Stimulated activated effector memory CD8-positive, alpha-beta T cell treated with anti-CD3 and anti-CD28 coated beads, Interleukin-12 subunit alpha, Interleukin-12 subunit beta, amount 100 ng/mL, for 72 hours (primary cell): Measurements from ENCODE around the gene SEMA4B.

Experiments used
- ATAC-seq: fragments of 150-1000 bp; cut with Tn5 transposase; 2 replicates; pipeline ENCODE4 v1.10.0; 2021
- DNase-seq, 2 donors: peaks; one replicate each; pipeline ENCODE4 v3.0.0; 2021 to 2022; ENCODE audit warnings: low spot score in 2 of 2
- H3K27ac Mint-ChIP-seq: one replicate; pipeline ENCODE4 v1.8.0; 2022; ENCODE audit warnings: mild to moderate bottlenecking, mixed read lengths
- H3K36me3 Mint-ChIP-seq: one replicate; pipeline ENCODE4 v1.8.0; 2022; ENCODE audit warnings: mild to moderate bottlenecking, mixed read lengths
- H3K4me1 Mint-ChIP-seq: one replicate; pipeline ENCODE4 v1.8.0; 2022; ENCODE audit warnings: mixed read lengths
- H3K4me3 Mint-ChIP-seq: one replicate; pipeline ENCODE4 v1.8.0; 2022; ENCODE audit warnings: mild to moderate bottlenecking, mixed read lengths
- H3K9me3 Mint-ChIP-seq: one replicate; pipeline ENCODE4 v1.8.0; 2022; ENCODE audit warnings: mixed read lengths

Gene SEMA4B

DNA sequence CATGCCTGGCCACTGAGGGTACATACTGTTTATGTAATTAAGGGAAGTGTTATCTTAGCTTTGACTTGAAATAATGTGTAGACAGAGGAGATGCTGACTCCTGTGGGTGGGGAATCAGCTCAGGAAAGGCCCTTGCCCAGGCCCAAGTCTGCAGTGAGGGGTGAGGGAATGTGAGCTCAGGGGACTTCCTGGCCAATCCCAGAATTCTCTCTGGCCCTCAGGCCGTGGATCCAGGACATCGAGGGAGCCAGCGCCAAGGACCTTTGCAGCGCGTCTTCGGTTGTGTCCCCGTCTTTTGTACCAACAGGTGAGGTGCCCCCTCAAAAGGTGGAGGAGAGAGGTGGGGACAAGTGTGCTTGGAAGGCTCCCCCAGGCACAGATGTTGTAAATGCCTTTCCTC is 26.2 kb downstream of the SEMA4B start:
- H3K4me3 Mint-ChIP-seq: no peak overlapping the region
- no peak overlapping the region for H3K27ac Mint-ChIP-seq
- H3K36me3 Mint-ChIP-seq: peaks cover 56% of the 10 kb centered on the region

GRCh38 chr15:90227816-90228772 is 27.0 kb downstream of the SEMA4B start:
- H3K4me3 Mint-ChIP-seq: no peak overlapping the region
- H3K27ac Mint-ChIP-seq: no peak overlapping the region
- peaks cover 46% of the 10 kb centered on the region for H3K4me1 Mint-ChIP-seq
- DNase-seq (no peak), ATAC-seq (no peak)
- H3K9me3 Mint-ChIP-seq: no peaks in the 10 kb centered on the region
- H3K36me3 Mint-ChIP-seq: peaks cover 58% of the 10 kb centered on the region

More for the DNA sequence above, 26.2 kb downstream of the SEMA4B start:
- no peak for DNase-seq
- peaks cover 38% of the 10 kb centered on the region for H3K4me1 Mint-ChIP-seq
- no peak for ATAC-seq
- no peaks in the 10 kb centered on the region for H3K9me3 Mint-ChIP-seq

DNA sequence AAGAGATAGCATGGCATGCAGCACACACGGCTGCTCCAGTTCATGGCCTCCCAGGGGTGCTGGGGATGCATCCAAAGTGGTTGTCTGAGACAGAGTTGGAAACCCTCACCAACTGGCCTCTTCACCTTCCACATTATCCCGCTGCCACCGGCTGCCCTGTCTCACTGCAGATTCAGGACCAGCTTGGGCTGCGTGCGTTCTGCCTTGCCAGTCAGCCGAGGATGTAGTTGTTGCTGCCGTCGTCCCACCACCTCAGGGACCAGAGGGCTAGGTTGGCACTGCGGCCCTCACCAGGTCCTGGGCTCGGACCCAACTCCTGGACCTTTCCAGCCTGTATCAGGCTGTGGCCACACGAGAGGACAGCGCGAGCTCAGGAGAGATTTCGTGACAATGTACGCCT is 27.8 kb downstream of the SEMA4B start:
- no peak for DNase-seq
- Mint-ChIP-seq H3K27ac (peak overlapping the region; percentile 96), H3K4me1 (peaks cover 46% of the 10 kb centered on the region), H3K4me3 (no peak overlapping the region), H3K36me3 (peaks cover 59% of the 10 kb centered on the region), H3K9me3 (no peaks in the 10 kb centered on the region)
- no peak for ATAC-seq

DNA sequence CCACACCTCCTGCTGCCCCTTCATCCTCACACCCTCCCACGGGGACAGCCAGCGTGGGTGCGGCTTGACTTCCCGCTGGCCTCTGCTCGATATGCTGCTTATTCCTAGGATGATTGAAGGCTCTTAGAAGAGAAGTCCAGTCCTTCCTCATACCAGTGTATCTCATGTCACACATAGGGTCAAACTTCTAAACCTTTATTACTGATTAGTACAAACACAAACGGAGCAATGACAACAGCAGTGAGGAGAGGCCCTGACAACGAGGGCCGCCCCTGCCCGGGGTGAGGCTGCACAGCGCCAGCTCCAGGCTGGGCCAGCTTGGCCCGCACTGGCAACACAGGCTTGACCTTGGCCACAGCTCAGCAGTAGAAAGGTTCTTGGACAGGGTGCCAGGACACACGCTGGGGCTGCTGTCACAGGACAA is 29.0 kb downstream of the SEMA4B start:
- Mint-ChIP-seq H3K4me3 (peak overlapping the region; percentile 89), H3K4me1 (peaks cover 55% of the 10 kb centered on the region), H3K9me3 (no peaks in the 10 kb centered on the region), H3K36me3 (peaks cover 59% of the 10 kb centered on the region), H3K27ac (peak overlapping the region; percentile 96)
- DNase-seq (no peak), ATAC-seq (no peak)

GRCh38 chr15:90230610-90231009 is 29.5 kb downstream of the SEMA4B start:
- DNase-seq (no peak), ATAC-seq (no peak)
- peak overlapping the region; percentile 96 for H3K27ac Mint-ChIP-seq
- H3K9me3 Mint-ChIP-seq: no peaks in the 10 kb centered on the region
- peaks cover 57% of the 10 kb centered on the region for H3K4me1 Mint-ChIP-seq
- peak overlapping the region; percentile 89 for H3K4me3 Mint-ChIP-seq
- H3K36me3 Mint-ChIP-seq: peaks cover 53% of the 10 kb centered on the region

DNA sequence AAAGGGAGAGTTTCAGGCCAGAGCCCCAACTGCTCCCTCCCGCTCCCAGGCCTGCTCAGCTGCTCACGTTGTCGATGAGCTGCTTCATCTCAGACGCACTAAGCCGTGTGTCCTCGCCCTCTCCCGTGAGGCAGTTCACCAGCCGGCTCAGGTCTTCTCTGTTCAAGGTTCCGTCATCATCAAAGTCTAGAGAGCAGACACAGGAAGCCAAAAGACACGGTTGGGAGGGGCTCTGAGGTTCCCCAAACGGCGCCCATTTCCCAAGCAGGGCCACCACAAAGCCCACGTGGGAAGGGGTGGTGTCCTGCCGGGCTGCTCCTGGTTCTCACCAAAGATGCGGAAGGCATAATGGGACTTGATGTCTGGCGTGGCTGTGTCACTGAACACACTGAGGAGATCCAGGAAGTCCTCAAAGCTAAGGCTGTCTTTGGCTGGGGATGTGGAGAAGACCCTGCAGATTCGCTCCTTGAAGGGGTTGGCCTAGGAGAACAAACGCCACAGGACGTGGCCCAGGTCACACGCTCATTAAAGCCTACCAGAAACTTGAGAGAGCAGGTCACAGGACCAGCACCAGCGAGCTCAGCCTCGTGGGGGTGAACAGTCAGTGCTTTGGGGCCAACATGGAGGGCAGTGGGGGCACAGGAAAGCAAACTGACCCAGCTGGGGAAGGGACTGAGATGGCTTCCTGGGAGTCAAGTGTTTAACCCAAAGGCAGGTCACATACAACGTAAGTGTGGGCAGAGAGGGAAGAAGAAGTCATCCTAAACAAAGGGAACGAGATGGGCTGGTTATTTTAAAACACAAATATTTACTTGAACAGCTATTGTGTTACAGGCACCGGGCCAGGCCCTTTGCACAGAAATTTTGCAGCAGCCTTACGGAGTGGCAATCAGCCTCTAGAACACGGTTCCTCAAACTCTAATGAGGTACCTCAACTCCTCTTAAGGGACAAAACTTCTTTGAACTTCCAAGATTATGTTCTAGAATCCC is 30.2 kb downstream of the SEMA4B start:
- H3K36me3 Mint-ChIP-seq: peaks cover 52% of the 10 kb centered on the region
- peak; percentile 56 for ATAC-seq

DNA sequence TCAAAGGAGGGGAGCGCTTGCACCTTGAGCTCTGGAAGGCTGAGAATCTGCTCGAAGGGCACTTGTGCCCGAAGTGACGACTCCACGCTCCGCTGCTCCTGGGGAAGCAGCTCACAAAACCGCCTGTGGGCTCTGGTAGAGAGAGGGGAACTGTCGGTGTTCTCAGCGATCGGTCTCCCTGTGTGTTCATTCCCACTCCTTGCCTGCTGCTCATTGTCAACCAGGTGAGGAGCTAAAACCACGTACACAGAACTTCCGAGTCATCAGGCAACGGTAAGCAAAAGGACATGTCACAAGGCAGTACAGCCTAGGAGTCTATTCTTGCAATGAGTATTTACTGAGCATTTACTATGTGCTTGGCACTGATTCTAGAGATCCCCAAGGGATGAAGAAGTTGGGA is 31.1 kb downstream of the SEMA4B start:
- ATAC-seq (no peak), DNase-seq (no peak)
- H3K4me1 Mint-ChIP-seq: peaks cover 57% of the 10 kb centered on the region

More for the DNA sequence above, 30.2 kb downstream of the SEMA4B start:
- peak overlapping the region; percentile 89 for H3K4me3 Mint-ChIP-seq
- peak; percentile 40 to 80 for DNase-seq
- H3K4me1 Mint-ChIP-seq: peaks cover 57% of the 10 kb centered on the region
- H3K27ac Mint-ChIP-seq: peak overlapping the region; percentile 96
- no peaks in the 10 kb centered on the region for H3K9me3 Mint-ChIP-seq

DNA sequence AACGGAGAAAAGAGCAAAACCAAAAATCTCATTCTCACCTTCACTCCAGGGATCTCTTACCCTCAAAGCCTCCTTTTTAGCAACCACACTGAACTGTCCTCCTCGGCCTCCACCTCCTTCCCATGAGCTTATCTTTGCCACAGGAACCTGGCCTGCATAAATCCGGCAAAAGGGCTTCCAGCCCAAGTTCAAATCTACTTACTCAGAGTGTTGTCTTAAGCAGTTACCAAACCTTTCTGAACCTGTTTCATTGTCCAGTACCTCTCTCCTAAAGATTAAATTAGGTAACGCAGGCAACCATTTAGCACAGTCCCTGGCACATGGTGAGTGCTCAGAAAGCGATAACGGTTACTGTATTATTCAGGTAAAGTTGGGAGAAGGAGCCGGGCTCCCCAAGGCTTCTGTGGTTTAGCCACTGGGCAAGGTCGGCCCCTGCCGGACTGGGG is 31.8 kb downstream of the SEMA4B start:
- peaks cover 69% of the 10 kb centered on the region for H3K36me3 Mint-ChIP-seq
- no peaks in the 10 kb centered on the region for H3K9me3 Mint-ChIP-seq
- peak overlapping the region; percentile 96 for H3K27ac Mint-ChIP-seq
- DNase-seq: no peak
- H3K4me1 Mint-ChIP-seq: peaks cover 57% of the 10 kb centered on the region
- ATAC-seq: no peak
- peak overlapping the region; percentile 89 for H3K4me3 Mint-ChIP-seq

More for the DNA sequence above, 31.1 kb downstream of the SEMA4B start:
- Mint-ChIP-seq H3K4me3 (peak overlapping the region; percentile 89), H3K36me3 (peaks cover 61% of the 10 kb centered on the region), H3K27ac (peak overlapping the region; percentile 96), H3K9me3 (no peaks in the 10 kb centered on the region)

- Mint-ChIP-seq H3K9me3 (no peaks in the 10 kb centered on the region), H3K4me3 (peak within 1 kb of the TSS; percentile 89), H3K27ac (peak within 1 kb of the TSS; percentile 96), H3K36me3 (peaks cover 72% of the 10 kb centered on the region), H3K4me1 (peaks cover 57% of the 10 kb centered on the region)
- DNase-seq: peak; percentile 53 to 96
- ATAC-seq: peak; percentile 94
These were observed 32.4 kb downstream of the SEMA4B start, which contains the start of gene CIB1 for GRCh38 chr15:90233387-90234095. Gene CIB1, minus strand, starts transcription at chr15:90233941. Its CDS starts 56 bp downstream, at chr15:90233885.

GRCh38 chr15:90234096-90234988 is 33.2 kb downstream of the SEMA4B start, which contains the start of gene GDPGP1:
Gene GDPGP1, plus strand, starts transcription at chr15:90234209. Its CDS starts 6,700 bp downstream, at chr15:90240909.
- peak within 1 kb of the TSS; percentile 96 for H3K27ac Mint-ChIP-seq
- peak within 1 kb of the TSS; percentile 89 for H3K4me3 Mint-ChIP-seq
- H3K4me1 Mint-ChIP-seq: peaks cover 49% of the 10 kb centered on the region
- H3K36me3 Mint-ChIP-seq: peaks cover 72% of the 10 kb centered on the region
- DNase-seq: peak; percentile 90 to 91
- ATAC-seq: peak; percentile 81
- H3K9me3 Mint-ChIP-seq: no peaks in the 10 kb centered on the region

GRCh38 chr15:90239371-90239770 is 38.2 kb downstream of the SEMA4B start:
- Mint-ChIP-seq H3K4me3 (no peak overlapping the region), H3K36me3 (peaks cover 38% of the 10 kb centered on the region), H3K9me3 (no peaks in the 10 kb centered on the region), H3K27ac (no peak overlapping the region), H3K4me1 (peaks cover 9% of the 10 kb centered on the region)
- DNase-seq (no peak), ATAC-seq (no peak)

DNA sequence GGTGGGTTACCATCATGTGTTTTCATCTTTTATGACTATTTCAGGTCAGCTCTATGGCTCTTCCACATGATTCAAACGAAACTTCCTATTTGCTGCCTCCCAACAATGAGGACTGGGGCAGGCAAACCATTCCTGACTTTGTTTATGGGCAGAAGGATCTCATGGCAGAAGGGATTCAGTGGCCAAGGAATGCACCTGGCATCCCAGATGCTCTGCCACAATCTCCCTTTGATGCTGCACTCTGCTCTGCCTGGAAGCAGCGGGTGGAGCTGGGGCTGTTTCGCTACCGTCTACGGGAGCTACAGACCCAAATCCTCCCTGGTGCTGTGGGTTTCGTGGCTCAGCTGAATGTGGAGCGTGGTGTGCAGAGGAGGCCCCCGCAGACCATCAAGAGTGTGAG is 39.7 kb downstream of the SEMA4B start:
- no peaks in the 10 kb centered on the region for H3K4me1 Mint-ChIP-seq
- no peaks in the 10 kb centered on the region for H3K9me3 Mint-ChIP-seq
- peaks cover 38% of the 10 kb centered on the region for H3K36me3 Mint-ChIP-seq
- ATAC-seq (no peak), DNase-seq (no peak)
- H3K4me3 Mint-ChIP-seq: no peak overlapping the region
- H3K27ac Mint-ChIP-seq: no peak overlapping the region

DNA sequence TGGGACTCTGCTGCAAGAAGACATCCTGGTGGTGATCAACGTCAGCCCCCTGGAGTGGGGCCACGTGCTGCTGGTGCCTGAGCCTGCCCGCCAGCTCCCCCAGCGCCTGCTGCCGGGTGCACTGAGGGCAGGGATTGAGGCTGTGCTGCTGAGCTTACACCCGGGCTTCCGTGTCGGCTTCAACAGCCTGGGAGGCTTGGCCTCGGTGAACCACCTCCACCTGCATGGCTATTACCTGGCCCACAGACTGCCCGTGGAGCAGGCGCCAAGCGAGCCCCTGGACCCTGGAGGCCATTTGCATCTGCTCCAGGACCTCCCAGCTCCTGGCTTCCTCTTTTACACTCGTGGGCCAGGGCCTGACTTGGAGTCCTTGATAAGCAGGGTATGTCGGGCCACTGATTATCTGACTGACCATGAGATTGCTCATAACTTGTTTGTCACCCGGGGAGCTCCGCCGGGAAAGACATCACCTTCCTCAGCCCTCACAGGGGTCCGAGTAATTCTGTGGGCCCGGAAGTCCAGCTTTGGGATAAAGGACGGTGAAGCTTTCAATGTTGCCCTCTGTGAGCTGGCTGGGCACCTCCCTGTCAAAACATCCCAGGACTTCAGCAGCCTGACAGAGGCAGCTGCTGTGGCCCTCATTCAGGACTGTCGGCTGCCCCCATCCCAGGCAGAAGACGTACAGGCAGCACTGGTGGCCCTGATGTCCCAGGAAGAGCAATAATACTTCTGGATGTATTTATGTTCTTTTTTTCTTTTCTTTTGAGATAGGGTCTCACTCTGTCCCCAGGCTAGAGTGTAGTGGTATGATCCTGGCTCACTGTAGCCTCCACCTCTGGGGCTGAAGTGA is 40.4 kb downstream of the SEMA4B start:
- no peak for ATAC-seq
- peaks cover 32% of the 10 kb centered on the region for H3K36me3 Mint-ChIP-seq
- H3K27ac Mint-ChIP-seq: no peak overlapping the region
- no peak overlapping the region for H3K4me3 Mint-ChIP-seq
- DNase-seq: no peak
- no peaks in the 10 kb centered on the region for H3K9me3 Mint-ChIP-seq
- H3K4me1 Mint-ChIP-seq: no peaks in the 10 kb centered on the region
